OCI-LY3 (cell line): Measurements from ENCODE around the gene MID2.

Experiments used
- CTCF ChIP-seq: fragments of 200-600, 300-600 bp; sonication (generic); IDR thresholded peaks from 2 replicates; pipeline ENCODE4 v1.5.1; 2014; ENCODE audit warnings: antibody characterized with exemption, low read length, low read depth
- EZH2phosphoT487 ChIP-seq: fragments of 200-600 bp; shearing (Covaris generic); IDR thresholded peaks from 2 replicates; pipeline ENCODE4 v1.6.1; 2018; ENCODE audit warnings: antibody characterized with exemption, mixed run types, low read depth

GRCh38 chrX:107826238-107827029 lies 768 bp downstream of the MID2 start:
- no peak for TF ChIP-seq CTCF
- no peak for TF ChIP-seq EZH2phosphoT487
